GM19452 (cell line): ENCODE results near the gene TTLL10.
"Not testable (repeated sequence)": the region's sequence is repeated elsewhere in the genome, so short reads cannot be mapped to it uniquely, and the experiment has no call there.

Experiments
- ATAC-seq: cut with Tn5 transposase; IDR thresholded peaks from one replicate; pipeline ENCODE4 v1.9.1; 2021; ENCODE audit not compliant: unreplicated experiment

TTLL10 gene

DNA sequence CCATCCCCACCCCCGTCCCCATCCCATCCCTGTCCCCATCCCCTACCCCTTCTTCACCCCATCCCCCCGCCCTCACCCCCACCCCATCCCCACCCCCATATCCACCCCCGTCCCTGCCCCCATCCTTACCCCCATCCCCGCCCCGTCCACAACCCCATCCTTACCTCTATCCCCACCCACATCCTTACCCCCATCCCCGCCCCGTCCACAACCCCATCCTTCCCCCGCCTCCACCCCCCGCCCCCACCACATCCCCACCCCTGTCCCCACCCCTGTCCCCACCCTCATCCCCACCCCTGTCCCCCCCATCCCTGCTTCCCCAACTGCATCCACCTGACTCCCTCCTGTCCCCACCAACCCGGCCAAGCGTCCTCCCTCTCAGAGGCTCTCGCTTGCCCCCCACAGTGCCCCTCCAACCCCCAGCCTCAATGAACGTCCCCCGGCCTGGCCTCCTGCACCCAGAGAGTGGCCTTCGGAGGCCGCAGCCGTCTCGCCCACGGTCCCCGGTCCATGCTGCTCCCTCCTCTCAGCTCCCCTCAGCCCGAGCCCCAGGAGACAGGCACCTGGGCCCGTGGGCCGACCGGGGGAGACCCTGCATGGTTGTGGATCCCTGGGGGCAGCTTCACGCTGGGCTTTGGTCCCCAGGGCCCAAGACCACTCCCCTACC lies 32.3 kb upstream of the TTLL10 start:
- ATAC-seq: no peak

DNA sequence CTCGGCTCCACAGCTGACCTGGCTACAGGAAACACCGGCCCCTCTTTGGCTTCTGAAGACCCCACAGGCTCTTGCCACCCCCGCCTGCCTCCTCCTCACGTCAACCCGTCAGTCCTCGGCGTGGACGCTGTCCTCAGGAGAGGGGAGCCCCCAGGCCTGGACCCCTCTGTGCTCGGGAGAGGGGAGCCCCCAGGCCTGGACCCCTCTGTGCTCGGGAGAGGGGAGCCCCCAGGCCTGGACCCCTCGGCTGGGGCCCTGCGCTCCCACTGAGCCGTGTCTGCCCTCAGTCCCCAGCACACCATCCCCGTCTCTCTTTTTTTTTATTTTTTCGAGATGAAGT lies 31.8 kb upstream of the TTLL10 start:
- ATAC-seq: no peak

DNA sequence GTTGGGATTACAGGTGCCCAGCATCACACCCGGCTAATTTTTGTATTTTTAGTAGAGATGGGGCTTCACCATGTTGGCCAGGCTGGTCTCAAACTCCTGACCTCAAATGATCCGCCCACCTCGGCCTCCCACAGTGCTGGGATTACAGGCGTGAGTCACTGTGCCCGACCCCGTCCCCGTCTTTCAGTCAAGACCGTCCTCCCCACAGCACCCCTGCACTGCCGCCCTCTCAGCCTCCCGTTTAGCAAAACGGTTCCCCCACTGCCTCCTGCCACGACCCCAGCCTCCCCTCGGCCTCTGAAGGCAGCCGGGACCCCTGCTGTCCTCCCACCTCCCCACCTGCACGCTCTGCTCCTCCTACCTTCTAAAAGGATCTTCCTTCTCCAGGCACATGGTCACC lies 31.3 kb upstream of the TTLL10 start:
- ATAC-seq: not testable (repeated sequence)

DNA sequence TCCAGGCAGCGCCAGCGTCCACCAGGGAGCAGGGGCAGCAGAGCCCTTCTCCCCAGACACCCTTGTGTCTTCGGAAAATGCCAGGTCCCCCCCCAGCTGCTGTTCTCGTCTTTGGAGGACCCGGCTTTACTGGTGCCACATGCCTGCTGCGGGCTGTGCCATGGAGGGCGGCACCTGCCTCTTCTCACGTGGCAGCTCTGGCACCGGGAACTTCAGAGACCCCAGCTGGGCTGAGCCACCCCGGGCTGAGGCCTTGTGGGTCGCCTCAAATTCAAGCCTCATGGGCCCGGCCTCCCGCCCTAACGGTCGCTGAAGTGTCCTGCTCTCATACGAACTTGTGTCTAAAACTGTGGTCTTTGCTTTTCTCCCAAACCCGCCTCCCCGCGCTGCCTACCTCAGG lies 30.8 kb upstream of the TTLL10 start:
- no peak for ATAC-seq

DNA sequence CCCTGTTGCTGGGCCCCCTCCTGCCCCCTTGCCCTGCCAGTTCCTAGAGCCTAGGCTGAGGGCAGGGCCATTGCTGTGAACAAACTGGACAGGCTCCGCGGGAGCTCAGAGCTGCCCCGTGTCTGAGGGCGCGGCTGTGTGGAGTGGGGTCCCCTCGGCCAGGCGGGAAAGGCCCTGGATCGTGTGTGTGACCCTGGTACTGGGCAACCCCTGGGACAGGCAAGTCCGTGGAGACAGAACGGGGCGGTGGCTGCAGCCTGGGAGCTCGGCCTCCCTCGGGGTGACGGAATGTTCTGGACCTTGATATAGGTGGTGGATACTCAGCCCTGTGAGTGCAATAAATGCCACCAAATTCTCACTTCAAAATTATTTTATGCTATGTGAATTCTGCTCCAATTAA lies 30.0 kb upstream of the TTLL10 start:
- ATAC-seq: no peak

DNA sequence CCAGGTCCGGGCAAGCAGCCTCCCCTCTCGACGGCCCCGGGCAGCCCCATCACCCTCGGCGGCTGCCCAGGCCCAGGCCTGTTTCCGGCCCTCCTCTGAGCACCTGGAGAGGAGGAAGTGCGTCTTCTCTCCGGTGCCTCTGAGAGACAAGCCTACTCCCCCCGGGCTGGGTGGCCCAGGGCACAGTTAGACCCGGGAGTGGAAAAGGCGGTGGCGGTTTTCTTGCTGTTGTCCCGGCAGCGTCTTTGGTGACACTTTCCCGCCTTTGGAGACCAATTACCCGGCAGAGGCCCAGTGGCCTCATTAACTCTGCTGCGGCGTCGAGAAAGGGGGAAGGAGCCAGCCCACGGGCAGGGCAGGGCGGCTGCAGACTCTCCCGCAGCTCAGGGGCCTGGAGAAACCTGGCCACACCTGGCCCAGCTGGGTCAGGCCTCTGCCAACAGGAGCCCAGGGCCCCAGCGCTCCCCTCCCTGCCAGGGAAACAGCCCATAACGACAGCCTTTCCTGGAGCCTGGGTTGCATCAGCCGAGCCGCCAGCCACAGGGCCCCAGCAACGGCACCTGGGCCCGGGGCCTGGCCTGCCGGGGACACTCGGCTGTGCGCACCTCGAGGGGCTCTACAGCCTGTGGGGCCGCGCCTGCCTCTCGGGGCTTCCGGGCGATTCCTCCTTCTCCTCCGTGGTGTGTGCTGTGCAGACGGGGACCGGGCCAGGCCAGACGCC lies 29.4 kb upstream of the TTLL10 start:
- no peak for ATAC-seq

DNA sequence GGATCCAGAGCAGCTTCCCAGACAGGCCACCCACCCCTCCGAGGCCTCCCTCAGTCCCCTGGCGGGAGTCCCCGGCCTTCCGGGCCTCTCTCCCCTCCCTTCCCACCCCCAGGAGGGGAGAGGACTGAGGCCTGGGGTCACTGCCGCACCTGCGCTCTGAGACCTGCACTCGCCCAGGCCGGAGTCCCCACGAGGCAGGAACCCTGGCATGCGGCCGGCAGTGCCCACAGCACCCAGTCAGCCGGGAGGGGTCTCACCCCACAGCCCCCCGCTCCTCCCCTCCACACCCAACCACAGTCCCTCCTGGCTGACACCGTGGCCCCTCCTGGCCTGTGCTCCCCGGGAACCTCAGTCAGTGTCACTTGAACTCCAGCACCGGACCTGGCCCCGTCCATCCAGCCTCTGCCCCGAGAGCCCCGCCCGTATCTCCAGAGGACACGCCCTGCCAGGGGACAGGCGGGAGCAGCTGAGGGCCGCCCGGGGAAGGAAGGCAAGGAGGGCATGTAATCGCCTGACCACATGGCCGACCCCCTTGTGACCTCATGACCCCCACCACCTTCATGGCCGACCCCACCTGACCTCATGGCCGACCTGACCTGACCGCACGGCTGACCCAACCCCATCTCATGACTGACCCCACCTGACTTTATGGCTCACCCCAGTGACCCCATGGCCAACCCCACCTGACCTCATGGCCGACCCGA lies 28.7 kb upstream of the TTLL10 start:
- ATAC-seq: no peak

DNA sequence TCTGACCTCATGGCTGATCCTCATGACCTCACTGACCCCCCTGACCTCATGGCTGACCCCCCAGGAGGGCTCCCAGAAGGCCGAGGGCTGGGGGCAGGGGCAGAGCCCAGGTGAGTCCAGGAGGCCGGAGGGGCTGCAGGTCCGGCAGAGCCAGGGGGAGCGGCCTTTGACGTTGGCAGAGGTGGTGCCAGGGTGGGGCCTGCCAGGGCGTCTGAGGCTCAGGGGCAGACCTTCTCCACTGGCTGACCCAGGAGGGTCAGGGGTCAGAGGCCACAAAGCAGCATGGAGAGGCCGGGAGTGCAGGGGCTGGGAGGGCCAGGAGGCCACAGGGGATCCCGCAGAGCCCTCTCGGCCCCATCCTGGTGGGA lies 28.1 kb upstream of the TTLL10 start:
- no peak for ATAC-seq

DNA sequence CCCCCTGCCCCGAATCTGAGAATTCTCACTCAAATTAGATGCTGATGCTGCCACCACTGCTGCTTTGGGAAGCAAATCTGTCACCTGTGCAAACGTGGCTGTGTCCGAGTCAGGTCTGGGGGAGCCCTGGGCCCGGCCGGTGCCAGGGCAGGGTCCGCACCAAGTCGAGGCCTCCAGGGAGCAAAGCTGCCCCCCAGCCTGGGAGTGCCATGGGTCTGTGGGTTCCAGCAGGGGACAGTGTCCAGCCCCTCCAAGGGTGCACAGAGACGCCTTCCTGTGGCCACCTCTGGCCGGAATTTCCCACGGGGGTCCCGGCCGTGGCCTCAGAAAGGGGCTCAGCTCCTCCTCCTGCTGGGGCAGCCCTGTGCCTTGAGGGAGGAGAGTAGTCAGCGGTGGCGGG lies 27.7 kb upstream of the TTLL10 start:
- ATAC-seq: no peak

DNA sequence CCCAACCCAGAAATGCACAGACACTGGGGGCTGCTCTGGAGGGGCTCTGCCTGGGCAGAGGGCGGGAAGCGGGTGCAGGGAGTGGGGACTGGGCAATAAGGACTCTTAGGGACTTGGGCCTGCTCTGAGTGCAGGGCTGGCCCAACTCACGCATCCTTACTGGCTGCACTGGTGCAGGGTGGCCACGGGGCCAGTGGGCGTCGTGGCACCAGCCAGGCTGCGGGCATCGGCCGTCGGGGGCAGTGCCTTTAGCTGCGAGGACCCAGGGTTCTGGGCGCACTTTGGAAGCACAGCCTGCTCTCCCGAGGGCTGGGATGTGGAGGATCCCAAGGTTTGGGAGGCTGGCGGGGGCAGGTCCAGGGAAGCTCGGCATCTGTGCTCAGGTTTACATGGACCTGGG lies 27.1 kb upstream of the TTLL10 start:
- ATAC-seq: no peak

DNA sequence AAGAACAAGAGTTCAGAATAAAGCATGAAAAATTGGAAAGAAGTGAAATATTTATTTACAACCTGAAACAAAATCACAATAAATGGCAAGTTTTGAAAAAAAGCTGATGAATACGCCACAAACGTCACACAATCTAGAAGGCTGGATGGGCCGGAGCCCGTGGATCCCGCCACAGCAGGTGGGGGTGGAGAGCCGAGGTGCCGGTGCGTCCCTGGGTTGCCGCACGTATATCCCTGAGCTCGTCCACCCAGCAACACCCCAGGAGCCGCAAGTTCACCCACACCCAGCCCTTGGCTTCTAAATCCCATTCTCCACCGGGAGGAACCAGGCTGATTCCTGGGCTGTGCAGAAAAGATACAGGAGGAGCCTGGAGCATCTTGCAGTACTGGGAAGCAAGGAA lies 25.6 kb upstream of the TTLL10 start:
- no peak for ATAC-seq

DNA sequence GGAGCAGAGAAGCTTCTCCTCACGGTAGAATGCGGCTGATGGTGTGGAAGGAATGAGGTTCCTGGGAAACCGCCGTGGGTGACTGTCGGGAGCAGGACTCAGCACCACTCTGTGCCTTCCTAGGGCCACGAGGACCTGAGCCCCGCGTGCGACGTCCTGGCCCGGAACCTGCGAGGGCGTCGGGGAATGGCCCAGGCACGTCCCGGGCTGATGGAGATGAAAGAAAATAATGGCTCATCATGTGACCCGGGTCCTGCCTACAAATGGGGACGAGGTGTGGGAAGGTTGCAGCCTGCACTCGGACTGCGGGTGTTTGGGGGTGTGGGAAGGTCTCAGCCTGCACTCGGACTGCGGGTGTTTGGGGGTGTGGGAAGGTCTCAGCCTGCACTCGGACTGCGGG lies 25.1 kb upstream of the TTLL10 start:
- ATAC-seq: no peak

DNA sequence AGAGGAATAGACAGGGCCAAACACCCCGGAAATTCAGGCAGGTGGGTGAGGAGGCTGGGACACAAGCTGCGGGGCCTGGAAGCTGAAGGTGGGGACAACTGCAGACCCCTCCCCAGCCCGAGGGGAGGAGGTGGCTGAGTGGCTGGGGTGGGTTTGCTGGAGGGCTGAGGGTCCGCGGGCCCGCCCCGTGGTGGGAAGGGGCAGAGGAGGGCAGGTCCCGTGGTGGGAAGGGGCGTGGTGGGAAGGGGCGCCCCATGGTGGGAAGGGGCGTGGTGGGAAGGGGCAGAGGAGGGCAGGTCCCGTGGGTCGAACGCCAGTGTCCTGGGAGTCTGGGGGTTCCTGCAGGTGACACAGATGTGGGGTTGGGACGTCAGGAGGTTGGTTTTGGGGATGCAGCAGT lies 24.3 kb upstream of the TTLL10 start:
- ATAC-seq: no peak

DNA sequence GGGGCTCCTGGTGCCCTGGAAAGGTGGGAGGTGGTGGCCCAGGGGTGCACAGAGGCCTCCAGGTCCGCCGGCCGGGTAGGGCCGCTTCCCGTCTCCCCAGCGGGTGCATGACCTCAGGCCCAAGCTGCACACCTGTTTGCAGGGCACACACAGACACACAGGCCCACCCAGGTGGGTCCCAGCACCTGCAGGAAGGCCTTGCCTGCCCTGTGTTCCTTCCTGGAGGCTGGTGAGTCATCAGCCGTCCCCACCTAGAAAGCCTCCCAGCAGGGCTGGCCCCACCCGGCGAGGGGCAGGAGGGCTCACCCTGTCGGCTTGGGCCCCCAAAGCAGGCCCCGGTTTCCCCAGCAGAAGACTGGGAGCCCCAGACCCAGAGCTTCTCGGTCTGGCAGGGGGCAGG lies 23.6 kb upstream of the TTLL10 start:
- no peak for ATAC-seq

DNA sequence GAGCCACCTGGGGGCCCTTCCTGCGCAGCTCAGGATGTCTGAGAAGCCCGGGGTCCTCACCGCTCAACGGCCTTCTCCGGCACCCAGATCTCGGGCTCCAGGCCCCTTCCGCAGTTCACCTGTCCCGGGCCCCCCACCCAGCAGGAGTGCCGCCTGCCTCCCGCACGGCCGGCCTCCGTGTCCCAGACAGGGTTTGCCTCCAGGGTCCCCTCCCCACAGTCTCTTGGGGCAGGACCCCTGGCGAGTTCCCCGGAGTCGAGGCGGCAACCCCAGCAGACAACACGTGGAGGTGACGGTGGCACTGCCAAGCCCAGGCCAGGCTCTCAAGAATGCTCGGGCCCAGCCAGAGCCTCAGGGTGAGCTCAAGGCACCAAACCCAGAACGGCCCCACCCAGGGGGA lies 22.4 kb upstream of the TTLL10 start:
- no peak for ATAC-seq

DNA sequence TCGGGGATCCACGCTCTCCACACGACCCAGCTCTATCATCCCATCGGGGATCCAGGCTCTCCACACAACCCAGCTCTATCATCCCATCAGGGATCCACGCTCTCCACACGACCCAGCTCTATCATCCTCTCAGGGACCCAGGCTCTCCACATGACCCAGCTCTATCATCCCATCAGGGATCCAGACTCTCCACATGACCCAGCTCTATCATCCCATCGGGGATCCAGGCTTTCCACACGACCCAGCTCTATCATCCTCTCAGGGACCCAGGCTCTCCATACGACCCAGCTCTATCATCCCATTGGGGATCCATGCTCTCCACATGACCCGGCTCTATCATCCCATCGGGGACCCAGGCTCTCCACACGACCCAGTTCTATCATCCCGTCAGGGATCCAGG lies 21.2 kb upstream of the TTLL10 start:
- not testable (repeated sequence) for ATAC-seq

DNA sequence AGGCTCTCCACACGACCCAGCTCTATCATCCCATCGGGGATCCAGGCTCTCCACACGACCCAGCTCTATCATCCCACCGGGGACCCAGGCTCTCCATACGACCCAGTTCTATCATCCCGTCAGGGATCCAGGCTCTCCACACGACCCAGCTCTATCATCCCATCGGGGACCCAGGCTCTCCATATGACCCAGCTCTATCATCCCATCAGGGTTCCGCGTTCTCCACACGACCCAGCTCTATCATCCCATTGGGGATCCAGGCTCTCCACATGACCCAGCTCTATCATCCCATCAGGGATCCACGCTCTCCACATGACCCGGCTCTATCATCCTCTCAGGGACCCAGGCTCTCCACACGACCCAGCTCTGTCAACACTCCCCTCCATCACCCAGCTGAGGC lies 20.5 kb upstream of the TTLL10 start:
- not testable (repeated sequence) for ATAC-seq

DNA sequence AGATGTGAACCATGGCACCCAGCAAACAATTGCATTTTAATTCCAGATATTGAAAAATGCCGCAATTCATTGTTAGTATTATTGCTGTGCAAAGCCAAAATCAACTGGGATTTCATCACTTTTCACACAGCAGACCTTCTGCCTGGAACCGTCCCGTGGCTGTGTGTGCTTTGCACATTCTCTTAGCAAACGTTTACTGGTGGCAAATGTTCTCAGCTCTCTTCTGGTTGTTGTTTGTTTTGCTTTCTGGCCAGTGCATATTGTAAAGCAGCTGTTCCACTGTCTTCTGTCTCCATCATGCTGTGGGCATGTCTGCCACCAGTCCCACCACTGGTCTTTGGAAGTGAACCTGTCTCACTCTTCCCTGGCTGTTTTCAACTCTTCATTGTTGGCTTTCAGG lies 19.8 kb upstream of the TTLL10 start:
- ATAC-seq: no peak

DNA sequence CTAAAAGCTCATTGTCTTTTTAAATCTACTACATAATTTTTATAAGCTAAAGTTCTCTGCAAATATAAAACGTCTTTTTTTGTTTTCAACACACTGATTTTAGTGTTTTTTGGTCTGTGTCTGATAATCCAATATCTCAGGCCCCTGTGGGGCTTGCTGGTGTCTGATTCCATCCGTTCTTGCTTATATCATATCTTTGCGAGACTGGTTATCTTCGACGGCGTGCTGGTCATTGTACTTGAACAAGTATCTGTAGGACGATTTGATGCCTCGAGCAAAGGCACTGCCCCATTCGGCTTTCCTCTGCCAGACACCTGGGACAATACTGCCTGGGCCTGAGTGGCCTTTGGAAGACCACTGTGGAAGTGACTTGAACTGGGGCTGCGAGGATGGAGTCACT lies 18.4 kb upstream of the TTLL10 start:
- no peak for ATAC-seq

DNA sequence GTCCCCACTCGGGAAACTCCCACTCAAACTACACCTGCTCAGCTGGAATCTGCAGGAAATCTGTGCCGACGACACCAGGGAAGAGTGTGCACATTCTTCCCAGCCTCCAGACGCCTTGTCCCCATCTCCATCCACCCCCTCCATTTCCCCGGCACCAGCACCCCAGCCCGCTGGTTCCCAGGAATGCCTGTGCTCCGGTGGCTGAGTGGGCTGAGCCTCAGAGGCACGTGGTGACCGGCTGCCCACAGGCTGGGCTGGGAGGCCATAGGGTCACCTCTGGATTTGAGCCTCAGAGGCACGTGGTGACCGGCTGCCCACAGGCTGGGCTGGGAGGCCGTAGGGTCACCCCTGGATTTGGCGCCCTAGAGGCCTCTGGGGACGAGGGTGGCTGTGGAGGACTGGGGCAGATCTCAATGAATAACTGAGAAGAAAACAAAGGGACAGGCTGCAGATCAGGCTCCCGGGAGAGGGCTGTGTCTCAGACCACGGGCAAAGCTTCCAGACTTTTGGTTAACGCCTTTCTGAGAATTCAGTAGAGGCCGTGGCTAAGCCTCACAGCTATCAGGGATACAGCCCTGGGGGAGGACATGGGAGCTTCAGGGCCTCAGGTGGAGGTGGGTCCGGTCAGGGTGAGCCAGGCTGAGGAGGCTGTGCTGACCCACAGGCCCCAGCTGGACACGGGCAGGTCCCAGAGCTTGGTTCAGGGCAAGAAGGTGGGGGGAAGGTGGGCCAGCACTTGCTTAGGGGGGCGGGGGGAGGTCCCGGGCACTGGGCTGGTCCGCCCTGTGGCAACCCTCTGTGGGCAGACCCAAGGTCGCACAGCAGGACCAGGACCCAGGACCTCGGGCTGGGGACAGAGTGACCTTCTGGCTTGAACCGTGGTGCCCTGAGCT lies 17.3 kb upstream of the TTLL10 start:
- no peak for ATAC-seq

DNA sequence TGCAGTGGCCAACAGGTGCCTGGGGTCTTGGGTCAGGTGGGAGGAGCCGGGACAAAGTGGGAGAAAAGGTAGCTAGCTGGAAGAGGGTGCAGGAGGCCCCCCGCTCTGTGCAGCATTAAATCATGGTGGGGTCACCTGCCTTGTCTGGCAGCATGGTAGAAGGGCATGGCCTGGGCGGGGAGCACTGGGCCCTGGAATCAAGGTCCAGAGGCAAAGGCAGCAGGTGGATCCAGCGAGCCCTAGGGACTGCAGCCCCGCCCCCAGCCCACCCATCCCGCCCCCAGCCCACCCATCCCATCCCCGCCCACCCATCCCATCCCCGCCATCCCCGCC lies 16.7 kb upstream of the TTLL10 start:
- no peak for ATAC-seq

DNA sequence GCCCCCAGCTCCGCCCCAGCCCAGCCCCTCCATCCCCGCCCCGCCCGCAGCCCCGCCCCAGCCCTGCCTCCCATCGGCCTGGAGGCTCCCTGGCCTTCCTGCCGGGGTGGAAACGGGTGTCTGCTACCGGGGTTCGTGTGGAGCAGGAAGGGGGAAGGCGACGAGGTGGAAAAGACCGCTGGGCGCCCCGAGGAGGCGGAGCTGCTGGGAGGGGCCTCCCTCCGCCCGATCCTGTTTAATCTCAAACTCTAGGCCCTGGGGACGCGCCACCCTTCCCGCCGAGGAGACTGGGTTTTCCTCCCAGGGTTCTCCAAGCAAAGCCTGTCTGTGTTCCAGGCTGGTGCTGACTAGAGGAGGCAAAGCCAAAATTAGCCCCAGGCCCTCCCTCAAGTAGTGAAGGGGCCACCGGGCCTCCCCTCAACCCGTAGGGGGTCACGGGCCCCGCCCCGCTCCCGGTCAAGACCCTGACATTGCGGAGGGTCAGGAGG lies 16.2 kb upstream of the TTLL10 start:
- no peak for ATAC-seq
